Naive thymus-derived CD4-positive, alpha-beta T cell (primary cell): ENCODE data around the gene KLRC1. TPM values are rescaled to one million over a fixed set of nuclear protein-coding genes. Genes with fewer than 3 reads are reported as not detected.
A peak's percentile ranks its signal among the peaks of the same experiment; 100 is the strongest.
"Not testable (repeated sequence)": the region's sequence is repeated elsewhere in the genome, so short reads cannot be mapped to it uniquely, and the experiment has no call there.

ENCODE experiments used
- ATAC-seq: fragments of 150-1000 bp; cut with Tn5 transposase; 2 replicates; pipeline ENCODE4 v1.10.0; 2021; ENCODE audit warnings: mild to moderate bottlenecking, moderate library complexity
- CTCF ChIA-PET: fragments of 350-600 bp; sonication (Branson Sonifier 250); formaldehyde crosslinking; loops from one replicate; lab custom pipeline; 2021; ENCODE audit warnings: antibody characterized with exemption; lab: Charles Lee
- POLR2A ChIA-PET: fragments of 350-600 bp; sonication (Branson Sonifier 250); formaldehyde crosslinking; loops from one replicate; lab custom pipeline; 2021; ENCODE audit warnings: antibody characterized with exemption, inconsistent platforms; lab: Charles Lee
- DNase-seq, 9 donors: peaks; one replicate each; pipeline versions ENCODE4 v3.0.0 to v3.0.0-alpha.2; 2020 to 2022; ENCODE audit warnings: mixed read lengths in 1 of 9
- H3K27ac ChIP-seq: one replicate; pipeline ENCODE4 v1.7.0; 2013; ENCODE audit warnings: mild to moderate bottlenecking, low read depth, low read length, moderate library complexity
- H3K27me3 ChIP-seq, 2 donors: one replicate each; pipeline ENCODE4 v1.7.0; 2013; ENCODE audit warnings: low read length in 2 of 2, mild to moderate bottlenecking in 2 of 2, moderate library complexity in 2 of 2; ENCODE audit not compliant: control insufficient read depth in 2 of 2, insufficient read depth in 2 of 2
- H3K36me3 ChIP-seq, 3 experiments: 1 replicate in 2 of 3; 2 replicates in 1 of 3; pipeline ENCODE4 v1.7.0; 2013; ENCODE audit warnings: low read length in 3 of 3, mild to moderate bottlenecking in 3 of 3, moderate library complexity in 1 of 3; ENCODE audit not compliant: insufficient read depth in 3 of 3, control insufficient read depth in 2 of 3
- H3K4me1 ChIP-seq, 2 donors: one replicate each; pipeline ENCODE4 v1.7.0; 2013; ENCODE audit warnings: low read length in 2 of 2, mild to moderate bottlenecking in 2 of 2, moderate library complexity in 1 of 2; ENCODE audit not compliant: control insufficient read depth in 2 of 2, insufficient read depth in 2 of 2
- H3K4me3 ChIP-seq: 2 replicates; pipeline ENCODE4 v1.7.0; 2013; ENCODE audit warnings: mild to moderate bottlenecking, low read length
- H3K9me3 ChIP-seq, 3 experiments: 1 replicate in 2 of 3; 2 replicates in 1 of 3; pipeline ENCODE4 v1.7.0; 2013; ENCODE audit warnings: low read length in 3 of 3; ENCODE audit not compliant: control insufficient read depth in 2 of 3
- H3K27ac Mint-ChIP-seq, 9 donors: one replicate each; pipeline ENCODE4 v1.8.0; 2020 to 2022; ENCODE audit warnings: mixed read lengths in 9 of 9, mild to moderate bottlenecking in 8 of 9, moderate library complexity in 5 of 9, inconsistent platforms in 2 of 9
- H3K27me3 Mint-ChIP-seq, 5 donors: one replicate each; pipeline ENCODE4 v1.8.0; 2021 to 2022; ENCODE audit warnings: mixed read lengths in 5 of 5, mild to moderate bottlenecking in 1 of 5
- H3K36me3 Mint-ChIP-seq, 5 donors: one replicate each; pipeline ENCODE4 v1.8.0; 2020 to 2022; ENCODE audit warnings: mixed read lengths in 5 of 5, mild to moderate bottlenecking in 3 of 5, inconsistent platforms in 1 of 5
- H3K4me1 Mint-ChIP-seq, 7 donors: one replicate each; pipeline ENCODE4 v1.8.0; 2020 to 2022; ENCODE audit warnings: mixed read lengths in 7 of 7, mild to moderate bottlenecking in 3 of 7, inconsistent platforms in 1 of 7
- H3K4me3 Mint-ChIP-seq, 10 donors: one replicate each; pipeline ENCODE4 v1.8.0; 2020 to 2022; ENCODE audit warnings: mild to moderate bottlenecking in 10 of 10, mixed read lengths in 10 of 10, moderate library complexity in 6 of 10, inconsistent platforms in 2 of 10
- H3K9me3 Mint-ChIP-seq, 11 donors: one replicate each; pipeline ENCODE4 v1.8.0; 2020 to 2022; ENCODE audit warnings: mixed read lengths in 11 of 11, mild to moderate bottlenecking in 4 of 11, inconsistent platforms in 1 of 11, moderate library complexity in 1 of 11
- intact Hi-C, 2 donors: fragments of 100-400 bp; cut with micrococcal nuclease; formaldehyde crosslinking; loops; one replicate each; pipeline ENCODE4 v1.15.1; 2023
- polyA plus RNA-seq, 2 donors: library from polyadenylated mRNA; unstranded; fragments of 300-500 nt; fragmentation: Illumina TruSeq; gene quantifications; one replicate each; pipeline ENCODE4 v1.2.3, GENCODE V29; 2021
- total RNA-seq, 6 experiments: library from RNA in 5 of 6; stranded (reverse) in 5 of 6; gene quantifications; 1 replicate in 5 of 6; 2 replicates in 1 of 6; pipeline ENCODE4 v1.2.3 and lab custom pipeline; 2021 to 2026

The KLRC1 gene
- total and polyA plus RNA-seq, 7 experiments from 2014 or later = 0.37 to 9.3 (median 1.4) TPM; not detected in 4

- POLR2A ChIA-PET = no interaction called here
- CTCF ChIA-PET = no interaction called here
These were observed 4.9 kb downstream of the KLRC1 start for GRCh38 chr12:10448236-10448635.

GRCh38 chr12:10446052-10446451 is 7.1 kb downstream of the KLRC1 start:
- ATAC-seq, H3K36me3 Mint-ChIP-seq, H3K9me3 Mint-ChIP-seq, H3K27me3 ChIP-seq, H3K9me3 ChIP-seq, DNase-seq, H3K36me3 ChIP-seq, H3K27me3 Mint-ChIP-seq, CTCF ChIA-PET, H3K27ac Mint-ChIP-seq, H3K4me3 ChIP-seq, H3K4me1 Mint-ChIP-seq, intact Hi-C loops, H3K4me3 Mint-ChIP-seq, H3K27ac ChIP-seq, POLR2A ChIA-PET, H3K4me1 ChIP-seq: not testable (repeated sequence)

More at GRCh38 chr12:10448236-10448635, 4.9 kb downstream of the KLRC1 start:
- Mint-ChIP-seq H3K27me3 (peaks cover 0 to 8% (median 0%) of the 10 kb centered on the region in 5 donors), H3K4me1 (no peaks in the 10 kb centered on the region), H3K4me3 (peak overlapping the region in 1 of 10 donors; percentile 4), H3K27ac (no peak overlapping the region), H3K36me3 (no peaks in the 10 kb centered on the region), H3K9me3 (no peaks in the 10 kb centered on the region)
- intact Hi-C loops = no loop called here
- Histone ChIP-seq H3K4me3 (no peak overlapping the region), H3K27me3 (no peaks in the 10 kb centered on the region), H3K27ac (no peak overlapping the region), H3K9me3 (no peaks in the 10 kb centered on the region), H3K4me1 (no peaks in the 10 kb centered on the region), H3K36me3 (no peaks in the 10 kb centered on the region)
- ATAC-seq = no peak
- DNase-seq = no peak

GRCh38 chr12:10441144-10441543 is 12.0 kb downstream of the KLRC1 start:
- H3K4me3 Mint-ChIP-seq, H3K27ac ChIP-seq, DNase-seq, H3K4me1 ChIP-seq, POLR2A ChIA-PET, CTCF ChIA-PET, H3K36me3 Mint-ChIP-seq, H3K9me3 ChIP-seq, H3K4me1 Mint-ChIP-seq, H3K27ac Mint-ChIP-seq, H3K27me3 Mint-ChIP-seq, H3K4me3 ChIP-seq, H3K36me3 ChIP-seq, H3K9me3 Mint-ChIP-seq, ATAC-seq, H3K27me3 ChIP-seq, intact Hi-C loops: not testable (repeated sequence)

GRCh38 chr12:10439608-10440274 is 13.4 kb downstream of the KLRC1 start:
- H3K36me3 ChIP-seq, POLR2A ChIA-PET, intact Hi-C loops, H3K9me3 Mint-ChIP-seq, H3K27me3 ChIP-seq, H3K4me3 Mint-ChIP-seq, H3K36me3 Mint-ChIP-seq, CTCF ChIA-PET, H3K27ac ChIP-seq, H3K9me3 ChIP-seq, H3K4me1 ChIP-seq, H3K27ac Mint-ChIP-seq, H3K4me1 Mint-ChIP-seq, ATAC-seq, DNase-seq, H3K27me3 Mint-ChIP-seq, H3K4me3 ChIP-seq: not testable (repeated sequence)

GRCh38 chr12:10437601-10438000 is 15.6 kb downstream of the KLRC1 start:
- H3K4me1 ChIP-seq, H3K36me3 ChIP-seq, H3K27me3 ChIP-seq, DNase-seq, POLR2A ChIA-PET, CTCF ChIA-PET, H3K4me3 ChIP-seq, H3K4me3 Mint-ChIP-seq, H3K27me3 Mint-ChIP-seq, H3K27ac Mint-ChIP-seq, H3K4me1 Mint-ChIP-seq, H3K27ac ChIP-seq, H3K9me3 ChIP-seq, intact Hi-C loops, H3K36me3 Mint-ChIP-seq, H3K9me3 Mint-ChIP-seq, ATAC-seq: not testable (repeated sequence)

- H3K27me3 ChIP-seq, H3K9me3 Mint-ChIP-seq, H3K36me3 ChIP-seq, H3K4me3 Mint-ChIP-seq, H3K4me1 Mint-ChIP-seq, H3K27ac Mint-ChIP-seq, H3K4me3 ChIP-seq, H3K27ac ChIP-seq, DNase-seq, H3K9me3 ChIP-seq, POLR2A ChIA-PET, H3K36me3 Mint-ChIP-seq, H3K27me3 Mint-ChIP-seq, intact Hi-C loops, CTCF ChIA-PET, H3K4me1 ChIP-seq: not testable (repeated sequence)
- peak; percentile 40 for ATAC-seq
These were observed 17.4 kb downstream of the KLRC1 start, which contains the start of gene KLRC2 for GRCh38 chr12:10435816-10436215. KLRC2 (minus strand) TSS chr12:10436010; CDS start chr12:10435986, 24 bp downstream.

- H3K4me1 ChIP-seq, H3K27me3 Mint-ChIP-seq, H3K27ac ChIP-seq, intact Hi-C loops, H3K4me1 Mint-ChIP-seq, H3K4me3 ChIP-seq, POLR2A ChIA-PET, H3K36me3 ChIP-seq, H3K27ac Mint-ChIP-seq, H3K9me3 Mint-ChIP-seq, H3K9me3 ChIP-seq, H3K36me3 Mint-ChIP-seq, H3K27me3 ChIP-seq, ATAC-seq, H3K4me3 Mint-ChIP-seq, DNase-seq, CTCF ChIA-PET: not testable (repeated sequence)
These were observed 22.6 kb downstream of the KLRC1 start for GRCh38 chr12:10430623-10431022.
